GM08714 (cell line): ENCODE data around the gene KRTAP19-7.

Experiments
- H3K4me3 ChIP-seq: fragments of 200-500 bp; sonication (Bioruptor generic); 2 replicates; pipeline ENCODE4 v1.5.1; 2014; ENCODE audit warnings: mild to moderate bottlenecking, low read length, inconsistent platforms
- ZNF274 ChIP-seq: IDR thresholded peaks from 2 replicates; pipeline ENCODE4 v1.6.1; 2012; ENCODE audit warnings: mild to moderate bottlenecking, low read depth, low read length

The KRTAP19-7 gene

GRCh38 chr21:30541764-30542163 lies 19.4 kb downstream of the KRTAP19-7 start, which contains the start of gene KRTAP19-6:
KRTAP19-6 (minus strand) TSS chr21:30541864; CDS start chr21:30541833, 31 bp downstream.
- no peak for TF ChIP-seq ZNF274

GRCh38 chr21:30518876-30519275 lies 42.2 kb downstream of the KRTAP19-7 start:
- no peak for TF ChIP-seq ZNF274
- no peak overlapping the region for H3K4me3 ChIP-seq

More at GRCh38 chr21:30541764-30542163, 19.4 kb downstream of the KRTAP19-7 start, which contains the start of gene KRTAP19-6:
- H3K4me3 ChIP-seq = no peak within 1 kb of the TSS

GRCh38 chr21:30515681-30516080 lies 45.4 kb downstream of the KRTAP19-7 start:
- no peak overlapping the region for H3K4me3 ChIP-seq
- TF ChIP-seq ZNF274 = no peak
